HG02610 (cell line): ENCODE data around the gene RPL36AL.
"Not testable (repeated sequence)": the region's sequence is repeated elsewhere in the genome, so short reads cannot be mapped to it uniquely, and the experiment has no call there.

Experiments used
- ATAC-seq: cut with Tn5 transposase; IDR thresholded peaks from one replicate; pipeline ENCODE4 v1.9.1; 2021; ENCODE audit warnings: mild to moderate bottlenecking, moderate library complexity; ENCODE audit not compliant: unreplicated experiment

RPL36AL gene

DNA sequence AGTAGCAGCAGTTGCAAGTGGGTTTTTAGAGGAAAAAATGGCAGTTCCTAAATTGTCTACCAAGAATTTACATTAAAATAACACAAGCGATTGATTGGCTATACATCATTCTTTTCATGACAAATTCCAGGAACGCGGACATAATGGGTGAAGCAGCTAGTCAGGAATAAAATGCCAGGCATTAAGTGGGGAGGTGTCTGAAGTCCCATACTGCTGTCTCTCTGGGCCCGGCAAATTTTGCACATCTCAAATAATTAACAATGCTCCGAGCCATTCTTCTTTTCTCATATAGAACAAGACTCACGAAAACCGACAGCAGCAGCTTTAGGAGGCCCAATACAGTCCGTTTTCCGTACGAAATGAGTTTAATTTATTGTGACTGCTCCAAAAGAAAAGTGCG lies 696 bp downstream of the RPL36AL start:
- ATAC-seq, result no peak

DNA sequence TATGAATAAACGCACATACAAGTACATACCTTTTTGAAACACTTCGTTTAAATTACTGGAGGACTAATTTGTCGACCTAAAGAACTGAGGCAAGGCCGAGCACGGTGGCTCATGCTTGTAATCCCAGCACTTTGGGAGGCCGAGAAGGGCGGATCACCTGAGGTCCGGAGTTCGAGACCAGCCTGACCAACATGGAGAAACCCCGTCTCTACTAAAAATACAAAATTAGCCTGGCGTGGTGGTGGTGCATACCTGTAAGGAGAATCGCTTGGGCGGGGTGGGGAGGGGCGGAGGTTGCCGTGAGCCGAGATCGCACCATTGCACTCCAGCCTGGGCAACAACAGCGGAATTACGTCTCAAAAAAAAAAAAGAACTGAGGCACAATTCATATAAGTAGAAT lies 1.2 kb downstream of the RPL36AL start:
- not testable (repeated sequence) for ATAC-seq

DNA sequence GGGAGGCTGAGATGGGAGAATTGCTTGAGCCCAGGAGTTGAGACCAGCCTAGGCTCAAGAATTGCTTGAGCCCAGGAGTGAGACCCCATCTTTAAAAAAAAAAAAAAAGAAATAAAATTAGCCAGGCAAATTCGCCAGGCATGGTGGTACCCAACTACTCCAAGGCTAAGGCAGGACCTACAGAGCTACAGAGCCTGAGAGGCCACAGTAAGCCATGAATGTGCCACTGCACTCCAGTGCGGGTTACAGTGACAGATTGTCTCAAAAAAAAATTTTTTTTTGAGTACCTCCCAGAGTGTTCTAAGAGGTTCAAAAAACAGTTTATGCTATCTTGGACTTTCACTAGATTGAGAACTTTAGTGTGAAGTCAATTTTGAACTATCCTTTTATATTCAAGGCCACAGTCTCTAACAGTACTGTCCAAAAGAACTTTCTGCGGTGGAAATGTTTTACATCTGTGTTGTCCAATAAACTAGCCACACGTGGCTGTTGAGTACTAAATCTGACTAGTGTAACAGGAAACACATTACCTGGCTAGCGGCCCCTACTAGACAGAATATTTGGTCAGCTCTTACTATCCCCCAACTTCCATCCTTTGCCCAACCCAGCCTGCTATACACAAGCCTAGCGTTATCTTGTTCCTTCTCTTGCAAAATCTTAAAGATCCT lies 2.4 kb downstream of the RPL36AL start:
- ATAC-seq, result no peak

DNA sequence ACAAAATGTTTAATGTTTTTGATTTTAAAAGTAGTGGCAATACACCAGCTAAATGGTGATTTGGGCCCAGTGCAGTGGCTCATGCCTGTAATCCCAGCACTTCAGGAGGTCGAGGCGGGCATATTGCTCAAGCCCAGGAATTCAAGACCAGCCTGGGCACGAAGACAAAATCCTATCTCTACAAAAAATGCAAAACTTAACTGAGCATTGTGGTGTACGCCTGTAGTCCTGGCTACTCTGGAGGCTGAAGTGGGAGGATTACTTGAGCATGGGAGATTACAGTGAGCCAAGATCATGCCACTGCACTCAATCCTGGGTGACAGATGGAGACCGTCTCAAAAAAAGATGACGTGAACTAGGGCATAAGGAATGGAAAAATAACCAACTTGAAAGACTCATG lies 4.7 kb downstream of the RPL36AL start:
- no peak for ATAC-seq

DNA sequence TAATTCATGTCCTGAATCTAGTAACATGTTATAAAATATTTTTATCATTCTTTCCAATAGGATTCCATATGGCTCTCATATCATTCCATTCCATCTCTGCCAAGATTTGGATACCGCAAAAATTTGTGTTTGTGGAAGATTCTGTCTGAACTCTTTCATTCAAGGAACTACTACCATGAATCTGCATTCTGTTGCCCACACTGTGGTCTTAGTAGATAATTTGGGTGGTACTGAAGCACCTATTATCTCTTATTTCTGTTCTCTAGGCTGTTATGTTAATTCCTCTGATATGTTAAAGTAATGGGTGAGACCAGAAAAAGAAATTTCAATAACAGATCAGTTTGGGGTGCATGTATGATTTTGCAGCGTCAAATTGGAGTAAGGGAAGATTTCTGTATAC lies 6.2 kb downstream of the RPL36AL start:
- no peak for ATAC-seq

DNA sequence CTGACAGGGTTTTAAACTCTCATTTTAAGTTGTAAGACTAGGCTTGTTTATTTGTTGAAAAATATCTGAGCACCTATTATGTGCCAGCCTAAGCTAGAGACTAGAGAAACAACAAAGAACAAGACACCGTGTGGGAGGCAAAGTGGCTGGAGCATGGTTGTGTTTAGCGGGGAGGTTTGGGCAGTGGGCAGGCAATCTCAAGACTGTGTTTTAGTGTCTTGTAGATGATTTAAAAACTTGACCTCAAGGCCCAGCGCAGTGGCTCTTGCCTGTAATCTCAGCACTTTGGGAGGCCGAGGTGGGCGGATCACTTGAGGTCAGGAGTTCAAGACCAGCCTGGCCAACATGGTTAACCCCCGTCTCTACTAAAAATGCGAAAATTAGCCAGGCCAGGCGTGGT lies 7.8 kb downstream of the RPL36AL start:
- no peak for ATAC-seq

DNA sequence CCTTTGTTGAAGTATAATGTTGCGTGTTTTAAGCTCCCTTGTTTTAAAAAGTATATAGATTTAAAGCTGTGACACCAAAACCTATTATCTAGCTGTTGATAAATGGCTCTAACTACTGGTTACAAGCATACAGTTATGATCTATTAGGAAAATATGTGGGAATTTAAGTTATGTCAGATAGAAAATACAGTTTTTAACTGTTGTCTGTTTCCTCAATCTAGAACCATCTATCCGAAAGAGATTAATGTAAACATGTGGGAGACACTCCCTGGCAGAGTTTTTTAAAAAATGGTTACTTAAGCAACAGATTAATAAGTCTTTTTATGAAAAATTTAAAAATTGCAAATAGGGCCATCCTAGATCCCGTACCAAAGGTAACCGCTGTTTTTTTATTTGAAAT lies 8.2 kb downstream of the RPL36AL start:
- ATAC-seq, result no peak

DNA sequence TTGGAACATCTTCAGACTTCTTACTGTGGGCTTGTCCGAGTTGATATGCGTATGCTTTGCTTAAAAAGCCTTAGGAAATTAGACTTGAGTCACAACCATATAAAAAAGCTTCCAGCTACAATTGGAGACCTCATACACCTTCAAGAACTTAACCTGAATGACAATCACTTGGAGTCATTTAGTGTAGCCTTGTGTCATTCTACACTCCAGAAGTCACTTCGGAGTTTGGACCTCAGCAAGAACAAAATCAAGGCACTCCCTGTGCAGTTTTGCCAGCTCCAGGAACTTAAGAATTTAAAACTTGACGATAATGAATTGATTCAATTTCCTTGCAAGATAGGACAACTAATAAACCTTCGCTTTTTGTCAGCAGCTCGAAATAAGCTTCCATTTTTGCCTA lies 12.8 kb downstream of the RPL36AL start:
- no peak for ATAC-seq

DNA sequence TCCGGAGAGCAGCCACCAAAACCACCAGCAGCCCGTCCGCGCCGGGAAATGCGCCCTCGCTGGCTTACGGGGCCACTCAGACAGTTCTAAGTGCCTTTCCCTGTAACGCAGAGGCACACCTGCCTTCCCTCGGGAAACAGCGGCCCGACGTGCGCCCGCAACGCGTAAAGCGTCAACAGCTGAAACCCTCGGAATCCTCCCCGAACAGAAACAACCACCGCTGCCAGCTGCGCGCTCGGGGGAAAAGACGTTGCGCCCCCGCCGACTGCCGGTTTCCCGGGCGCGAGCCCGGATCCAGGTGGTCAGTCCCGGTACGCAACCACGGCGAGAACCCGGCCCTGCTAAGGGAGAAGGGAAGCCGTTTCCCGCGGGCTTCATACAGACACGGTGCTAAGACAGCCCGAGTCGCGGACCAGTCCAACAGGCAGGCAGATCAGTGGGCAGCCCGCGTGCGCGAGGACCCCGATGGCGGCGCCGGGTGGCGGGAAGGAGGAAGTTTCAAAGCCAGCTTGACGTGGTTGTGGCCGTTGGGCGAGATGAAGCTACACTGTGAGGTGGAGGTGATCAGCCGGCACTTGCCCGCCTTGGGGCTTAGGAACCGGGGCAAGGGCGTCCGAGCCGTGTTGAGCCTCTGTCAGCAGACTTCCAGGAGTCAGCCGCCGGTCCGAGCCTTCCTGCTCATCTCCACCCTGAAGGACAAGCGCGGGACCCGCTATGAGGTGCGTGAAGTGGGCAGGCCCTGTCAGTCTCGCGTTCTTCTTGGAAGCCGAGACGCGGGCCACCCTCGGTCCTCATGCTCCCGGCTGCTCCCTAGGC lies 21.7 kb downstream of the RPL36AL start, which contains the start of gene LRR1:
Gene LRR1, plus strand, starts transcription at position 456 of the 816 bp plus-strand sequence. Its CDS starts 81 bp downstream, at position 537.
- ATAC-seq, result peak; percentile 49

DNA sequence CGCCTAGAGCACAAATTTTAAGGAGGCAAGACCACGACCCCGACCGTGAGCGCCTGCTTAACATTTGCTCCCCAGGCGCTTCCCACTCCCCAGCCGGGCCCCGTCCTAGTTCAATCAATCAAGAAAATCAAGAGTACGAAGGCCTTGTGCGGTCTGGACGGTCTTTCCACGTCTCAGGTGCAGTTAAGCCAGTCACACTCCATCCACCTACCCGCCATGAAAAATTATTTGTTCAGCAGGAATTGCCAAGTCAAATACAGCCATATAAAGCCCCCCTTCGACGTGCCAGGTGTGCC lies 22.3 kb downstream of the RPL36AL start:
- no peak for ATAC-seq

DNA sequence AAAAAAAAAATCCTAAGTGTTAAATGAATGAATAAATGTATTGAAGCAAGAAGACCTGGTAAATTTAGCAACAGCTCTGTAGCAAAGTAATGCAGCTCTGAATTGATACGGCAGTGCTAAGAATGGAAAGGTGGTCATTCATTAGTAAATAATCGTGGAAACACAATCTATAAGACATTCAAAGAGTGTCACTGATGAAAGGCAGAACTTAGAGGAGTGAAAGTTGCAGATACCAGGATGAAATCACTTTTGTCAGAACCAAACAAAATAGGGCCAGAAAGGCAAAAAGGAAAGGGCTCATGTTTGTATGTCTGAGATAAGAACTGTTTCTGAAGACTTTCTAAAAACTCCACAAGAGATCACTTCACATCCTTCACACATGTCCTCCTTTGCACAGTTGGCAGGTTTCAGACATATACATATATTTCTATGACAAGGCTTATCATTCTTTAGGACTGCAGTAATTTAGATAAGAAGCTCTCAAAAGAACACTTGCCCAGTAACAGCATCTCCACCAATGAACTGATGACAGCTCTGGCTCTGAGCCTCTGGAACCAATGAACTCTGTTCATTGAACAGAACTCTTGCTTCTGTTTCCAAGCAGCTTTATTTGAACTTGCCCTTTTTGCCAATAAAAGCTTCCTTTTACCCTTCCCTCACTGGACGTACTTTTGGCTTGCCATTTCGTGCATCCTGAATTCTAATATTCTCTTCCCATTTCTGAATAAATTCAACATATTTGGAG lies 25.9 kb downstream of the RPL36AL start:
- ATAC-seq, result no peak

DNA sequence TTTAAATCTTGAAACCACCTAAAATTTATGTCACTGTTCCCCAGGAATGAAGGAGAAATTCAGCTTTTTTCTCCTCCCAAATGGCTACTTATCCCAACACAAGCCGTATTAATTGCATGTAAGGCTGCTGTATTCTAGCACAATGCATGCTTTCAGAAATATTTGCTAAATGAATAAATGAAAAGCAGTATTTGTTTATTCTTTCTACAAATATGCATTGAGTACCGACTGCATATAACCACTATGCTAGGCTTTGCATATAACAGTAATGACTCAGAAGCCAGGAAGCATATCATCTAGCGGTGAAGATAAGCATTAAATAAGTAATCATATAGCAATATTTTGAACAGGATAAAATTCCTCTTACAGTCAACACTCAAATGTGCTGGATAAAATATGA lies 27.4 kb downstream of the RPL36AL start:
- no peak for ATAC-seq

DNA sequence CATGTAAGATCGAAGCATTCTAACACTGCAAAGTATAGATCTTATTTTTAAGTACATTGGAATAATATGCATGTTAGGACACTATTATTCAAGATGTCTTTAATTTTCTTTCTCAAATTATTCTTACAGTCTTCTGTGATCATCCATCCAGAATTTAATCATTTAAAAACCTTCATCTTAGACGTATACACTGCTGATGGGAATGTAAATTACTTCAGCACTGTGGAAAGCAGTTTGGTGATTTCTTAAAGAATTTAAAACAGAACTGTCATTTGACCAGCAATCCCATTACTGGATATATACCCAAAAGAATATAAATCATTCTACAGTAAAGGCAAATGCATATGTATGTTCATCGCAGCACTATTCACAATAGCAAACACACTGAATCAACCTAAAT lies 31.0 kb downstream of the RPL36AL start:
- no peak for ATAC-seq

DNA sequence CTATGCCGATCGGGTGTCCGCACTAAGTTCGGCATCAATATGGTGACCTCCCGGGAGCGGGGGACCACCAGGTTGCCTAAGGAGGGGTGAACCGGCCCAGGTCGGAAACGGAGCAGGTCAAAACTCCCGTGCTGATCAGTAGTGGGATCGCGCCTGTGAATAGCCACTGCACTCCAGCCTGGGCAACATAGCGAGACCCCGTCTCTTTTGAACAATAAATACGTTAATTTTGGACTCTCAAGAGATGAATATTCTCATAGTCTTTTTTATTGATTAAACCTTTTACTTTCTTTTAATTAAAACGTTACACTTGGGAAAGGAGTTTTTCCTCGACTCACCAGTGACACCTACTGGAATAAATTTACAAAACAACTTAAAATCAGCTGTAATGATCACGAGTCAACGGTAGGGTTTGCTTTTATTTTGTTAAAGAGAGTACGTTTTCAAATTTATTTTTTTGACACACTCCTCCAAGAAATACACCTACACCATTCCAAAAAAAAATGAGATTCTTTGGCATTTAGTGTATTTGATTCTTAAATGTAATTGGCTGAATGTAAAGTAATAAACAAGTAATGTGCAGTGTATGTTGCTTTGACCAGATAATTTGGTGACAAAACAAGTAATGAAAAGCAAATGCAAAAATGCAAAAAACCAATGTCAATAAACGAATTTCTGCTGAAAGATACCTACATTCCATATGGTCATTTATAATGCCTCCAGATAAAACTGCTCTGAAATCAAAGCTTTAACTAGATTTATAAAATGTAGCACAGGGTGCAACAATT lies 33.6 kb downstream of the RPL36AL start:
- peak; percentile 28 for ATAC-seq

DNA sequence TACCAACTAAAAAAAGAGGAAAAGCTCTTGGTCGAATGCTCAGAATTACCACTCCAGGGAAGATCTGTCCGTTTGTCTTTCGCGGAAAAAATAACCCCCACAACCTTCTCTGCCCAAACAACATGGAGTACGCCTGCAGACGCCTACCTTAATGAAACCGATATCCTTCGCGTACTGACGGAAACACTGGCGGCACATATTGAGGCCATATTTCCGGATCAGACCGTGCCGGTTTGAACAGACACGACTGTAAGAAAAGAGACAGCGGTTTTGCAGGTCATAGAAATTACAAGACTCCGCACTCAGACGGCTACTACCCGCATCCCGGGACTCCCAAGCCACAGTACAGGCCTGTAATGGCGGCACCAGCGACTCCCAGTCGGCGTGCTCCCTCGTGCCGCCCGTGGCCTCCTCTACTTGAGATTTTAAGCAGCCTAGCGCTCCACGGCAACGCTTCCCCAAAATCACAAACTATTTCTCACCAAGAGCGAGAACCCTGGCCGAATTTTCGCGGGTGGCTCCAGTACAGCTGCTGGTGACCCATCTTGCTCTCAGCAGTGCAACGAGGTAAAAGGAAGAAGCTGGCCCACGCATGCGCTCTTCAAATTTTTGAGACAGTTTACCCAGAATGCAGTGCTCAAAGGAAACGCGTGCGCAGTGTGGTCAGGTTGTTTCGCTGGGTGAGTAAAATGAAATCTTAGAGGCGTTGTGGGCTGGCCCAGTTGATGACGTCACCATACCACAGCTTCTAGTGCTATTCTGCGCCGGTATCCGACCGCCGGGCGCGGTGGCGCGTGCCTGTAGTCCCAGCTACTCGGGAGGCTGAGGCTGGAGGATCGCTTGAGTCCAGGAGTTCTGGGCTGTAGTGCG lies 34.4 kb downstream of the RPL36AL start, which contains the start of gene RPS29:
Gene RPS29, minus strand, starts transcription at position 578 of the 870 bp plus-strand sequence. Its CDS starts 34 bp downstream, at position 544.
- peak; percentile 87 for ATAC-seq

DNA sequence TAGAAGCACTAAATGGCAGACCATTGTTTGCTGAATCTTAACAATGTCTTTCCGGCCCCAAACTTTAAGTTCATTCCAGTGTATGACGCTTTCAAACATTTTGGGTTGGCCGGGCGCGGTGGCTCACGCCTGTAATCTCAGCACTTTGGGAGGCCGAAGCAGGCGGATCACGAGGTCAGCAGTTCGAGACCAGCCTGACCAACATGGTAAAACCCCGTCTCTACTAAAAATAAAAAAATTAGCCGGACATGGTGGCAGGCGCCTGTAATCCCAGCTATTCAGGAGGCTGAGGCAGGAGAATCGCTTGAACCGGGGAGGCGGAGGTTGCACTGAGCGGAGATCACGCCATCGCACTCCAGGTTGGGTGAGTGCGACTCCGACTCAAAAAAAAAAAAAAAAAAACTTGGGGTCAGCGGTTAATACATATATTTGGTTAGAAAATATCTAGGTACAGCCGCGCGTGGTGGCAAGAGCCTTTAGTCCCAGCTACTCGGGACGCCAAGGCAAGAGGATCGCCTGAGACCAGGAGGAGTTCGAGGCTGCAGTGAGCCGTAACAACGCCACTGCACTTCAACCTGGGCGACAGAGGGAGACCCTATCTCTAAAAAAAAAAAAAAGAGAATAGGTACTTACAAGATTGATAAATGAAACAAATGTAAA lies 35.3 kb downstream of the RPL36AL start:
- ATAC-seq, result not testable (repeated sequence)

DNA sequence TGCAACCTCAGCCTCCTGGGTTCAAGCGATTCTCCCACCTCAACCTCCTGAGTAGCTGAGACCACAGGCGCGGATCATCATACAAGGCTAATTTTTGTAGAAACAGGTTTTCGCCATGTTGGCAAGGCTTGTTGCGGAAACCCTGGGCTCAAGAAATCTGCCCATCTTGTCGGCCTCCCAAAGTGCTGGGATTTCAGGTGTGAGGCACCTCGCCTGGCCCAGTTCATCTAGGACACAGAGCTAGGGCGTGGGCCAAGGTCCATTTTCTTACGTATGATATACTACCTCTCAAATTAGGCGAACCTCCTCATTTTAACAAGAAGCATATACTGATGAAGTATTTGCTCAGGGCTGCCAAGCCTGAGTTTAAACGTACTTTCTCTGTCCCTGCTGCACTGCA lies 36.4 kb downstream of the RPL36AL start:
- ATAC-seq, result no peak

DNA sequence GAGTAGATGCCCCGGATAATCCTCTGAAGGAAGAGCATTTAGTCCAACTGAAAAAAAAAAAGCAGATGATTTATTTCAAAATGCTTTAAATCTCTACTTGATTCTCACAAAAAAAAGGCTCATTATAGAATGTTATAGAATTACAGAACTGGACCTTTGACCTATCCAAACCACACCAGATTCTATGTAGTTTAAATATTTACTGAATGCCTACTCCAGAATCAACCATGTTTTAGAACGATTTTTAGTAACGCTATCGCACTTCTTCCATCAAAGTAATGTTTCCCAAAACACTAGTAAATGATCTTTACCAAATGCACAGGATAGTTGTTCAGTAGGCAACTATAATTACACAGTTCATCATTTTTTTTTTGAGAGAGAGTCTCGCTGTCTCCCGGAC lies 36.8 kb downstream of the RPL36AL start:
- ATAC-seq, result no peak
